ENCODE data around the gene MAST2. TPM values are rescaled to one million over a fixed set of nuclear protein-coding genes. Genes with fewer than 3 reads are reported as not detected.
"Not testable (repeated sequence)": the region's sequence is repeated elsewhere in the genome, so short reads cannot be mapped to it uniquely, and the experiment has no call there.

MAST2 gene
- total RNA-seq, 1 donor from 2014 or later = 33.4 TPM

GRCh38 chr1:45820788-45821187 lies 17.4 kb downstream of the MAST2 start:
- H3K4me3 Mint-ChIP-seq (ENCODE audit: low read depth) = no peak overlapping the region
- no peak for DNase-seq (ENCODE audit: low spot score)
- H3K36me3 Mint-ChIP-seq (ENCODE audit: low read depth) = peaks cover 37% of the 10 kb centered on the region
- no peaks in the 10 kb centered on the region for H3K9me3 Mint-ChIP-seq
- peaks cover 10% of the 10 kb centered on the region for H3K4me1 Mint-ChIP-seq (ENCODE audit: low read depth)
- no peak overlapping the region for H3K27ac Mint-ChIP-seq
- no peaks in the 10 kb centered on the region for H3K27me3 Mint-ChIP-seq (ENCODE audit: low read depth)
- intact Hi-C loops (cut with micrococcal nuclease) = no loop called here

- intact Hi-C loops (cut with micrococcal nuclease) = no loop called here
- no peak for DNase-seq (ENCODE audit: low spot score)
Observed at GRCh38 chr1:45822644-45823043, 19.2 kb downstream of the MAST2 start.

GRCh38 chr1:45824607-45825006 lies 21.2 kb downstream of the MAST2 start:
- Mint-ChIP-seq H3K9me3 (no peaks in the 10 kb centered on the region), H3K36me3 (ENCODE audit: low read depth) (peaks cover 30% of the 10 kb centered on the region), H3K27ac (no peak overlapping the region), H3K4me1 (ENCODE audit: low read depth) (peaks cover 10% of the 10 kb centered on the region), H3K27me3 (ENCODE audit: low read depth) (no peaks in the 10 kb centered on the region), H3K4me3 (ENCODE audit: low read depth) (no peak overlapping the region)
- DNase-seq (ENCODE audit: low spot score) = no peak
- intact Hi-C loops (cut with micrococcal nuclease) = no loop called here

More at GRCh38 chr1:45822644-45823043, 19.2 kb downstream of the MAST2 start:
- Mint-ChIP-seq H3K4me3 (ENCODE audit: low read depth) (no peak overlapping the region), H3K27ac (no peak overlapping the region), H3K4me1 (ENCODE audit: low read depth) (peaks cover 10% of the 10 kb centered on the region), H3K36me3 (ENCODE audit: low read depth) (peaks cover 36% of the 10 kb centered on the region), H3K9me3 (no peaks in the 10 kb centered on the region), H3K27me3 (ENCODE audit: low read depth) (no peaks in the 10 kb centered on the region)

- Mint-ChIP-seq H3K27me3 (ENCODE audit: low read depth) (no peaks in the 10 kb centered on the region), H3K4me1 (ENCODE audit: low read depth) (peaks cover 2% of the 10 kb centered on the region), H3K4me3 (ENCODE audit: low read depth) (no peak overlapping the region), H3K9me3 (no peaks in the 10 kb centered on the region), H3K27ac (no peak overlapping the region), H3K36me3 (ENCODE audit: low read depth) (peaks cover 38% of the 10 kb centered on the region)
- intact Hi-C loops (cut with micrococcal nuclease) = no loop called here
- DNase-seq (ENCODE audit: low spot score) = no peak
Observed at GRCh38 chr1:45827256-45827655, 23.8 kb downstream of the MAST2 start.

- Mint-ChIP-seq H3K27me3 (ENCODE audit: low read depth) (no peaks in the 10 kb centered on the region), H3K9me3 (no peaks in the 10 kb centered on the region), H3K4me1 (ENCODE audit: low read depth) (peaks cover 3% of the 10 kb centered on the region), H3K4me3 (ENCODE audit: low read depth) (no peak overlapping the region), H3K27ac (no peak overlapping the region), H3K36me3 (ENCODE audit: low read depth) (peaks cover 41% of the 10 kb centered on the region)
- no peak for DNase-seq (ENCODE audit: low spot score)
- intact Hi-C loops (cut with micrococcal nuclease) = no loop called here
Observed at GRCh38 chr1:45828841-45829240, 25.4 kb downstream of the MAST2 start.

GRCh38 chr1:45833361-45833760 lies 29.9 kb downstream of the MAST2 start:
- Mint-ChIP-seq H3K4me3 (ENCODE audit: low read depth) (no peak overlapping the region), H3K9me3 (no peaks in the 10 kb centered on the region), H3K27me3 (ENCODE audit: low read depth) (no peaks in the 10 kb centered on the region), H3K27ac (no peak overlapping the region), H3K36me3 (ENCODE audit: low read depth) (peaks cover 30% of the 10 kb centered on the region), H3K4me1 (ENCODE audit: low read depth) (peaks cover 3% of the 10 kb centered on the region)
- no peak for DNase-seq (ENCODE audit: low spot score)
- intact Hi-C loops (cut with micrococcal nuclease) = no loop called here

GRCh38 chr1:45834689-45835088 lies 31.3 kb downstream of the MAST2 start:
- Mint-ChIP-seq H3K4me1 (ENCODE audit: low read depth) (peaks cover 3% of the 10 kb centered on the region), H3K27ac (no peak overlapping the region), H3K9me3 (no peaks in the 10 kb centered on the region), H3K36me3 (ENCODE audit: low read depth) (peaks cover 29% of the 10 kb centered on the region), H3K27me3 (ENCODE audit: low read depth) (no peaks in the 10 kb centered on the region), H3K4me3 (ENCODE audit: low read depth) (no peak overlapping the region)
- DNase-seq (ENCODE audit: low spot score) = no peak
- intact Hi-C loops (cut with micrococcal nuclease) = no loop called here

- Mint-ChIP-seq H3K27ac (no peak overlapping the region), H3K4me1 (ENCODE audit: low read depth) (peaks cover 3% of the 10 kb centered on the region), H3K36me3 (ENCODE audit: low read depth) (peaks cover 23% of the 10 kb centered on the region), H3K4me3 (ENCODE audit: low read depth) (no peak overlapping the region), H3K9me3 (no peaks in the 10 kb centered on the region), H3K27me3 (ENCODE audit: low read depth) (no peaks in the 10 kb centered on the region)
- DNase-seq (ENCODE audit: low spot score) = no peak
- intact Hi-C loops (cut with micrococcal nuclease) = no loop called here
Observed at GRCh38 chr1:45836451-45836850, 33.0 kb downstream of the MAST2 start.

- H3K27ac Mint-ChIP-seq; H3K27me3 Mint-ChIP-seq (ENCODE audit: low read depth); DNase-seq (ENCODE audit: low spot score); H3K4me3 Mint-ChIP-seq (ENCODE audit: low read depth); H3K4me1 Mint-ChIP-seq (ENCODE audit: low read depth); intact Hi-C loops (cut with micrococcal nuclease); H3K9me3 Mint-ChIP-seq: not testable (repeated sequence)
- H3K36me3 Mint-ChIP-seq (ENCODE audit: low read depth) = peaks cover 22% of the 10 kb centered on the region
Observed at GRCh38 chr1:45836861-45837260, 33.4 kb downstream of the MAST2 start.

- intact Hi-C loops (cut with micrococcal nuclease); H3K27me3 Mint-ChIP-seq (ENCODE audit: low read depth); H3K4me3 Mint-ChIP-seq (ENCODE audit: low read depth); H3K27ac Mint-ChIP-seq; DNase-seq (ENCODE audit: low spot score); H3K9me3 Mint-ChIP-seq: not testable (repeated sequence)
- Mint-ChIP-seq H3K36me3 (ENCODE audit: low read depth) (peaks cover 14% of the 10 kb centered on the region), H3K4me1 (ENCODE audit: low read depth) (peaks cover 11% of the 10 kb centered on the region)
Observed at GRCh38 chr1:45838322-45838721, 34.9 kb downstream of the MAST2 start.

GRCh38 chr1:45840704-45841103 lies 37.3 kb downstream of the MAST2 start:
- H3K9me3 Mint-ChIP-seq = no peaks in the 10 kb centered on the region
- H3K27me3 Mint-ChIP-seq (ENCODE audit: low read depth) = no peaks in the 10 kb centered on the region
- H3K27ac Mint-ChIP-seq = no peak overlapping the region
- peaks cover 4% of the 10 kb centered on the region for H3K36me3 Mint-ChIP-seq (ENCODE audit: low read depth)
- peaks cover 14% of the 10 kb centered on the region for H3K4me1 Mint-ChIP-seq (ENCODE audit: low read depth)
- intact Hi-C loops (cut with micrococcal nuclease) = no loop called here
- no peak overlapping the region for H3K4me3 Mint-ChIP-seq (ENCODE audit: low read depth)
- DNase-seq (ENCODE audit: low spot score) = no peak

- no peak for DNase-seq (ENCODE audit: low spot score)
- no peaks in the 10 kb centered on the region for H3K9me3 Mint-ChIP-seq
- H3K4me3 Mint-ChIP-seq (ENCODE audit: low read depth) = no peak overlapping the region
- peak overlapping the region; percentile 81 for H3K27ac Mint-ChIP-seq
- peaks cover 8% of the 10 kb centered on the region for H3K36me3 Mint-ChIP-seq (ENCODE audit: low read depth)
- intact Hi-C loops (cut with micrococcal nuclease) = no loop called here
- H3K27me3 Mint-ChIP-seq (ENCODE audit: low read depth) = no peaks in the 10 kb centered on the region
- H3K4me1 Mint-ChIP-seq (ENCODE audit: low read depth) = peaks cover 14% of the 10 kb centered on the region
Observed at GRCh38 chr1:45842786-45843185, 39.4 kb downstream of the MAST2 start.

- no peaks in the 10 kb centered on the region for H3K27me3 Mint-ChIP-seq (ENCODE audit: low read depth)
- no peak for DNase-seq (ENCODE audit: low spot score)
- H3K4me1 Mint-ChIP-seq (ENCODE audit: low read depth) = peaks cover 14% of the 10 kb centered on the region
- H3K36me3 Mint-ChIP-seq (ENCODE audit: low read depth) = peaks cover 9% of the 10 kb centered on the region
- intact Hi-C loops (cut with micrococcal nuclease) = no loop called here
- peaks cover 2% of the 10 kb centered on the region for H3K9me3 Mint-ChIP-seq
- peak overlapping the region; percentile 13 for H3K4me3 Mint-ChIP-seq (ENCODE audit: low read depth)
- peak overlapping the region; percentile 81 for H3K27ac Mint-ChIP-seq
Observed at GRCh38 chr1:45843474-45843905, 40.1 kb downstream of the MAST2 start.

GRCh38 chr1:45844000-45844399 lies 40.6 kb downstream of the MAST2 start:
- H3K27ac Mint-ChIP-seq; H3K9me3 Mint-ChIP-seq; intact Hi-C loops (cut with micrococcal nuclease); DNase-seq (ENCODE audit: low spot score); H3K27me3 Mint-ChIP-seq (ENCODE audit: low read depth); H3K4me3 Mint-ChIP-seq (ENCODE audit: low read depth): not testable (repeated sequence)
- peaks cover 11% of the 10 kb centered on the region for H3K36me3 Mint-ChIP-seq (ENCODE audit: low read depth)
- peaks cover 14% of the 10 kb centered on the region for H3K4me1 Mint-ChIP-seq (ENCODE audit: low read depth)

Measured in activated T-helper 2 cell treated with anti-CD3 and anti-CD28 coated beads, Interferon-gamma antibody, Interleukin-2, Interleukin-4, amounts not matched to agents 10 μg/mL and 5 μg/mL and 100 μg/mL, durations not matched to agents 14 hours and 24 hours and 36 hours (primary cell).